H1 (cell line): ENCODE results near the gene ALOX5AP. TPM values are rescaled to one million over a fixed set of nuclear protein-coding genes. Genes with fewer than 3 reads are reported as not detected.

Experiments used
- CTCF ChIA-PET: fragments of 300-600 bp; sonication (Branson Sonifier 250); formaldehyde crosslinking; loops from one replicate; lab custom pipeline; 2021; ENCODE audit not compliant: partially characterized antibody; lab: Charles Lee
- POLR2A ChIA-PET: fragments of 300-600 bp; sonication (Branson Sonifier 250); formaldehyde crosslinking; loops from one replicate; lab custom pipeline; 2021; ENCODE audit warnings: inconsistent platforms; ENCODE audit not compliant: partially characterized antibody; lab: Charles Lee
- DNase-seq, 2 experiments: peaks; one replicate each; pipeline versions ENCODE4 v3.0.0 to v3.0.0-alpha.2; 2010 to 2022; ENCODE audit warnings: low spot score in 2 of 2, low read depth in 1 of 2, mixed read lengths in 1 of 2
- FAIRE-seq: peaks from 2 replicates; lab custom pipeline; 2011; peaks lifted over from hg19 to GRCh38; lab: Jason Lieb, UNC
- H2AFZ ChIP-seq: 2 replicates; pipeline ENCODE4 v1.8.1; 2012; ENCODE audit warnings: low read length, inconsistent platforms
- H2AK5ac ChIP-seq: 2 replicates; pipeline ENCODE4 v1.6.1; 2013; ENCODE audit warnings: low read depth, low read length
- H2BK120ac ChIP-seq: replicated peaks from 2 replicates; pipeline ENCODE3; 2013; ENCODE audit warnings: low read depth, low read length, inconsistent platforms
- H2BK12ac ChIP-seq: 2 replicates; pipeline ENCODE4 v1.6.1; 2013; ENCODE audit warnings: low read depth, low read length
- H2BK15ac ChIP-seq: 2 replicates; pipeline ENCODE4 v1.6.1; 2013; ENCODE audit warnings: low read length
- H2BK20ac ChIP-seq: 2 replicates; pipeline ENCODE4 v1.6.1; 2013; ENCODE audit warnings: low read length
- H2BK5ac ChIP-seq: 2 replicates; pipeline ENCODE4 v1.6.1; 2013; ENCODE audit warnings: low read depth, low read length
- H3K14ac ChIP-seq: 2 replicates; pipeline ENCODE4 v1.6.1; 2013; ENCODE audit warnings: inconsistent platforms; ENCODE audit not compliant: insufficient read length
- H3K18ac ChIP-seq: 2 replicates; pipeline ENCODE4 v1.6.1; 2013; ENCODE audit warnings: low read length; ENCODE audit errors: extremely low read depth
- H3K23ac ChIP-seq: 2 replicates; pipeline ENCODE4 v1.6.1; 2013; ENCODE audit warnings: inconsistent platforms; ENCODE audit not compliant: insufficient read length
- H3K23me2 ChIP-seq: 2 replicates; pipeline ENCODE4 v1.6.1; 2013; ENCODE audit warnings: low read depth, low read length
- H3K27ac ChIP-seq: 2 replicates; pipeline ENCODE4 v1.6.1; 2011; ENCODE audit warnings: low read depth, low read length, inconsistent platforms
- H3K27me3 ChIP-seq, 4 experiments: replicated peaks in 1 of 4; 1 replicate in 1 of 4; 2 replicates in 3 of 4; pipeline versions ENCODE4 v1.6.1 to v1.8.1; 2011 to 2013; ENCODE audit warnings: low read length in 3 of 4, mild to moderate bottlenecking in 3 of 4, inconsistent platforms in 2 of 4, mixed read lengths in 2 of 4, moderate library complexity in 1 of 4; ENCODE audit not compliant: control insufficient read depth in 3 of 4, insufficient read depth in 3 of 4; ENCODE audit errors: extremely low read depth in 1 of 4
- H3K36me3 ChIP-seq, 4 experiments: 2 replicates each; pipeline versions ENCODE4 v1.6.1 to v1.8.1; 2011 to 2013; ENCODE audit warnings: mild to moderate bottlenecking in 4 of 4, low read length in 3 of 4, moderate library complexity in 2 of 4, control low read depth in 1 of 4, inconsistent platforms in 1 of 4; ENCODE audit not compliant: insufficient read depth in 4 of 4, control insufficient read depth in 2 of 4
- H3K4ac ChIP-seq: replicated peaks from 2 replicates; pipeline ENCODE3; 2013; ENCODE audit warnings: low read length, low read depth, mixed read lengths, inconsistent platforms; ENCODE audit not compliant: insufficient read length
- H3K4me1 ChIP-seq, 4 experiments: replicated peaks in 1 of 4; 1 replicate in 1 of 4; 2 replicates in 3 of 4; pipeline versions ENCODE4 v1.6.1 to v1.8.1; 2011 to 2013; ENCODE audit warnings: low read length in 3 of 4, inconsistent platforms in 2 of 4, mixed read lengths in 1 of 4; ENCODE audit not compliant: insufficient read depth in 4 of 4, control insufficient read depth in 3 of 4
- H3K4me2 ChIP-seq, 2 experiments: 2 replicates each; pipeline versions ENCODE4 v1.6.1 to v1.8.1; 2011 to 2013; ENCODE audit warnings: low read depth in 2 of 2, low read length in 2 of 2, control low read depth in 1 of 2, inconsistent platforms in 1 of 2, mild to moderate bottlenecking in 1 of 2; ENCODE audit not compliant: insufficient read depth in 1 of 2
- H3K4me3 ChIP-seq, 4 experiments: fragments of 200-600, 300-600 bp in 1 of 4; sonication (generic), shearing (Covaris generic), sonication (Bioruptor Twin) in 1 of 4; 2 replicates each; pipeline versions ENCODE4 v1.5.1 to v1.8.1; 2011 to 2016; ENCODE audit warnings: low read length in 4 of 4, low read depth in 3 of 4, control low read depth in 2 of 4, inconsistent platforms in 2 of 4, mild to moderate bottlenecking in 2 of 4, mixed read lengths in 1 of 4, moderate library complexity in 1 of 4; ENCODE audit not compliant: insufficient read depth in 2 of 4; ENCODE audit errors: extremely low read depth in 1 of 4
- H3K56ac ChIP-seq: replicated peaks from 2 replicates; pipeline ENCODE3; 2013; ENCODE audit warnings: low read depth, mild to moderate bottlenecking, mixed read lengths, low read length, inconsistent platforms; ENCODE audit not compliant: insufficient read length
- H3K79me1 ChIP-seq: 2 replicates; pipeline ENCODE4 v1.6.1; 2013; ENCODE audit warnings: low read depth, low read length, control low read depth
- H3K79me2 ChIP-seq, 2 experiments: 2 replicates each; pipeline versions ENCODE4 v1.6.1 to v1.8.1; 2012 to 2013; ENCODE audit warnings: low read length in 2 of 2, mild to moderate bottlenecking in 2 of 2, inconsistent platforms in 1 of 2; ENCODE audit not compliant: insufficient read depth in 2 of 2, control insufficient read depth in 1 of 2
- H3K9ac ChIP-seq, 4 experiments: replicated peaks in 1 of 4; 1 replicate in 1 of 4; 2 replicates in 3 of 4; pipeline versions ENCODE4 v1.6.1 to v1.8.1; 2011 to 2013; ENCODE audit warnings: low read depth in 3 of 4, low read length in 3 of 4, control low read depth in 2 of 4, mild to moderate bottlenecking in 2 of 4, moderate library complexity in 2 of 4, inconsistent platforms in 1 of 4; ENCODE audit errors: extremely low read depth in 1 of 4
- H3K9me3 ChIP-seq, 2 experiments: 2 replicates each; pipeline versions ENCODE4 v1.6.1 to v1.8.1; 2012 to 2013; ENCODE audit warnings: mild to moderate bottlenecking in 2 of 2, moderate library complexity in 2 of 2, control low read depth in 1 of 2, inconsistent platforms in 1 of 2, low read depth in 1 of 2, low read length in 1 of 2, mixed read lengths in 1 of 2; ENCODE audit not compliant: insufficient read depth in 2 of 2
- H4K20me1 ChIP-seq, 2 experiments: replicated peaks in 1 of 2; 2 replicates each; pipeline versions ENCODE3 to v1.8.1; 2011 to 2013; ENCODE audit warnings: inconsistent platforms in 2 of 2, low read length in 2 of 2, mild to moderate bottlenecking in 1 of 2; ENCODE audit not compliant: insufficient read depth in 2 of 2, control insufficient read depth in 1 of 2
- H4K5ac ChIP-seq: 2 replicates; pipeline ENCODE4 v1.6.1; 2013; ENCODE audit warnings: low read length, low read depth, mixed read lengths, inconsistent platforms; ENCODE audit not compliant: insufficient read length
- H4K8ac ChIP-seq: 2 replicates; pipeline ENCODE4 v1.8.0; 2013; ENCODE audit warnings: mild to moderate bottlenecking, moderate library complexity, low read length, inconsistent platforms; ENCODE audit not compliant: insufficient read depth; ENCODE audit errors: extremely low read depth
- H4K91ac ChIP-seq: replicated peaks from 2 replicates; pipeline ENCODE3; 2013; ENCODE audit warnings: low read length, mixed read lengths, inconsistent platforms; ENCODE audit not compliant: insufficient read length
- ASH2L ChIP-seq: fragments of 200-600, 300-600 bp; sonication (generic); IDR thresholded peaks from one replicate; pipeline ENCODE4 v1.7.1; 2017; ENCODE audit warnings: low read length
- EGR1 ChIP-seq: IDR thresholded peaks from 2 replicates; pipeline ENCODE4 v1.6.1; 2011; ENCODE audit warnings: low read depth, low read length, borderline replicate concordance
- JUN ChIP-seq: IDR thresholded peaks from 2 replicates; pipeline ENCODE4 v1.6.1; 2011; ENCODE audit warnings: low read depth, mild to moderate bottlenecking, improper control_type of control experiment, low read length
- POLR2AphosphoS5 ChIP-seq: IDR thresholded peaks from 2 replicates; pipeline ENCODE4 v1.6.1; 2011; ENCODE audit warnings: low read depth, low read length
- RAD21 ChIP-seq, 2 experiments: IDR thresholded peaks in 1 of 2; conservative IDR thresholded peaks in 1 of 2; 2 replicates each; pipeline ENCODE4 v1.6.1; 2011; ENCODE audit warnings: low read depth in 2 of 2, low read length in 2 of 2, improper control_type of control experiment in 1 of 2, inconsistent platforms in 1 of 2, mild to moderate bottlenecking in 1 of 2, moderate library complexity in 1 of 2
- RNF2 ChIP-seq: fragments of 200-900, 300-1000 bp; sonication (generic); IDR thresholded peaks from 2 replicates; pipeline ENCODE4 v1.7.1; 2016; ENCODE audit warnings: borderline replicate concordance, low read depth, mild to moderate bottlenecking, antibody characterized with exemption, low read length; ENCODE audit not compliant: poor library complexity, severe bottlenecking; ENCODE audit errors: missing control alignments
- SP2 ChIP-seq: IDR thresholded peaks from 2 replicates; pipeline ENCODE4 v1.6.1; 2012; ENCODE audit warnings: mild to moderate bottlenecking, low read length, inconsistent platforms
- SRF ChIP-seq: IDR thresholded peaks from 2 replicates; pipeline ENCODE4 v1.6.1; 2011; ENCODE audit warnings: mild to moderate bottlenecking, low read depth, low read length, moderate library complexity
- YY1 ChIP-seq: IDR thresholded peaks from 2 replicates; pipeline ENCODE4 v1.6.1; 2011; ENCODE audit warnings: low read depth, mild to moderate bottlenecking, low read length
- WGBS, 2 experiments: shearing (Covaris generic) in 1 of 2; methylation state at CpG; one replicate each; pipeline versions ENCODE4 v1.1.6 to v1.1.7; 2013 to 2015; ENCODE audit warnings: low lambda C conversion rate in 2 of 2, mixed read lengths in 2 of 2, inconsistent platforms in 1 of 2, low coverage in 1 of 2, missing lambda C conversion rate in 1 of 2; ENCODE audit not compliant: insufficient replicate concordance in 2 of 2, insufficient coverage in 1 of 2, insufficient read length in 1 of 2; ENCODE audit errors: extremely low coverage in 1 of 2, missing lambda C conversion rate in 1 of 2; 5-methylcytosine and 5-hydroxymethylcytosine counted together
- polyA plus RNA-seq, 7 experiments: library from polyadenylated mRNA; depleted of rRNA in 3 of 7; stranded (reverse) in 5 of 7; unstranded in 2 of 7; fragments of >200 nt in 5 of 7; fragments of 200-250 nt in 2 of 7; gene quantifications; 1 replicate in 5 of 7; 2 replicates in 1 of 7; 4 replicates in 1 of 7; pipeline versions ENCODE4 v1.2.1 to v1.2.3, GENCODE V29; 2011 to 2013; ENCODE audit warnings: missing spikeins in 2 of 7, mixed read lengths in 2 of 7
- total RNA-seq: library from RNA; stranded (reverse); fragmentation: NEBNext Ultra II Directional; extraction: Animal tissue kit (Norgen Biotek cat#: 25700); gene quantifications from 2 replicates; pipeline ENCODE4 v1.2.1, GENCODE V29; 2021
- TF ChIP-seq, protein P1 (sequence below), 3 experiments: IDR thresholded peaks; 1 replicate in 2 of 3; 2 replicates in 1 of 3; pipeline versions ENCODE4 v1.5.1 to v1.6.1; 2011; ENCODE audit warnings: low read length in 3 of 3, mild to moderate bottlenecking in 3 of 3, inconsistent platforms in 2 of 3, low read depth in 1 of 3, moderate library complexity in 1 of 3; ENCODE audit not compliant: insufficient read depth in 1 of 3; ENCODE audit errors: control extremely low read depth in 1 of 3
- TF ChIP-seq, protein P2 (sequence below): IDR thresholded peaks from 2 replicates; pipeline ENCODE4 v1.6.1; 2011; ENCODE audit warnings: low read length, improper control_type of control experiment

Gene ALOX5AP
- total and polyA plus RNA-seq, 2 of the 8 experiments (the other 6 are each of a cell fraction or from before 2014, with no cell fraction given), result not detected

DNA sequence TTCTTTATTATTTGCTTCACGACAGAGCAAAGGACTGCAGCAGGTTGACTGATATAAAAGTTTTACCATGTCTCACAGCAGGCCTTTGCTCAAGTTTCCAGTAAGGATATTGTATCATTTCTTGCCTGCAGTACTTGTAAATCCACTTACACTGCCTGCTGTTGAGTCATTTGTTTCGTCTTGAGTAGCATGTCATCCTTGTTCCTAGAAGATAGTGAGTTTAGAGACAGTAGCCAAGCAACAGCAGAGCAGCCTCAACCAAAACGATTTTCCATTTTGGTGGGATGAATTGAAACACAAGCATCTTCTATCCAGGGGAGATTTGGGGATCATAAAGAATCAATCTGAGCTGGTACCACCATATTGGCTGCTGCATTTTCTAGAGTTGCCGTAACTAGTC is 24.0 kb upstream of the ALOX5AP start:
- Histone ChIP-seq H3K27me3 (no peaks in the 10 kb centered on the region), H2BK5ac (no peak overlapping the region), H3K23ac (no peak overlapping the region), H4K91ac (no peak overlapping the region), H3K23me2 (no peaks in the 10 kb centered on the region), H4K5ac (no peak overlapping the region), H4K20me1 (no peaks in the 10 kb centered on the region), H2BK20ac (no peak overlapping the region), H4K8ac (no peak overlapping the region), H3K36me3 (no peaks in the 10 kb centered on the region), H3K56ac (no peak overlapping the region), H3K14ac (no peak overlapping the region), H3K79me1 (no peaks in the 10 kb centered on the region), H3K18ac (no peak overlapping the region), H2BK12ac (no peak overlapping the region), H3K9ac (no peak overlapping the region), H3K9me3 (no peaks in the 10 kb centered on the region), H2AFZ (no peak overlapping the region), H2BK120ac (no peak overlapping the region), H2BK15ac (no peak overlapping the region), H3K4me2 (no peak overlapping the region), H3K4me3 (no peak overlapping the region), H3K4me1 (no peaks in the 10 kb centered on the region), H3K4ac (no peak overlapping the region), H3K27ac (no peak overlapping the region), H2AK5ac (no peak overlapping the region), H3K79me2 (no peaks in the 10 kb centered on the region)
- no peak for FAIRE-seq
- 89% methylated on average over 4 of the region's 4 CpGs; no CpG with 5 or more reads in 1 of the 2 experiments for WGBS, 2 experiments
- no peak for DNase-seq
- ChIA-PET POLR2A (no interaction called here), CTCF (interaction anchor here (1.2 kb wide), 1 partner anchor 32 kb away, joined by 3 read pairs; no protein-coding TSS in a partner anchor)
- TF ChIP-seq RAD21 (IDR thresholded peaks at IDR 0.05 in 1 of 2, conservative IDR thresholded peaks at IDR 0.05 in 1 of 2; ENCODE audit: low read depth in 2 of 2, low read length in 2 of 2) (no peak), POLR2AphosphoS5 (no peak), YY1 (no peak), ASH2L (no peak), SRF (no peak), SP2 (no peak), EGR1 (no peak), RNF2 (no peak), JUN (no peak)
- TF ChIP-seq, protein P1, sequence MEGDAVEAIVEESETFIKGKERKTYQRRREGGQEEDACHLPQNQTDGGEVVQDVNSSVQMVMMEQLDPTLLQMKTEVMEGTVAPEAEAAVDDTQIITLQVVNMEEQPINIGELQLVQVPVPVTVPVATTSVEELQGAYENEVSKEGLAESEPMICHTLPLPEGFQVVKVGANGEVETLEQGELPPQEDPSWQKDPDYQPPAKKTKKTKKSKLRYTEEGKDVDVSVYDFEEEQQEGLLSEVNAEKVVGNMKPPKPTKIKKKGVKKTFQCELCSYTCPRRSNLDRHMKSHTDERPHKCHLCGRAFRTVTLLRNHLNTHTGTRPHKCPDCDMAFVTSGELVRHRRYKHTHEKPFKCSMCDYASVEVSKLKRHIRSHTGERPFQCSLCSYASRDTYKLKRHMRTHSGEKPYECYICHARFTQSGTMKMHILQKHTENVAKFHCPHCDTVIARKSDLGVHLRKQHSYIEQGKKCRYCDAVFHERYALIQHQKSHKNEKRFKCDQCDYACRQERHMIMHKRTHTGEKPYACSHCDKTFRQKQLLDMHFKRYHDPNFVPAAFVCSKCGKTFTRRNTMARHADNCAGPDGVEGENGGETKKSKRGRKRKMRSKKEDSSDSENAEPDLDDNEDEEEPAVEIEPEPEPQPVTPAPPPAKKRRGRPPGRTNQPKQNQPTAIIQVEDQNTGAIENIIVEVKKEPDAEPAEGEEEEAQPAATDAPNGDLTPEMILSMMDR (IDR thresholded peaks at IDR 0.05; ENCODE audit: control extremely low read depth in 1 of 3, insufficient read depth in 1 of 3, low read depth in 1 of 3, low read length in 3 of 3), result no peak
- TF ChIP-seq, protein P2, sequence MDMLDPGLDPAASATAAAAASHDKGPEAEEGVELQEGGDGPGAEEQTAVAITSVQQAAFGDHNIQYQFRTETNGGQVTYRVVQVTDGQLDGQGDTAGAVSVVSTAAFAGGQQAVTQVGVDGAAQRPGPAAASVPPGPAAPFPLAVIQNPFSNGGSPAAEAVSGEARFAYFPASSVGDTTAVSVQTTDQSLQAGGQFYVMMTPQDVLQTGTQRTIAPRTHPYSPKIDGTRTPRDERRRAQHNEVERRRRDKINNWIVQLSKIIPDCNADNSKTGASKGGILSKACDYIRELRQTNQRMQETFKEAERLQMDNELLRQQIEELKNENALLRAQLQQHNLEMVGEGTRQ, result no peak
